ENCODE measurements around the gene CYP19A1.

- TF ChIP-seq POLR2A (IDR thresholded peaks at IDR 0.05; ENCODE audit: control extremely low read depth in 1 of 2, low read depth in 2 of 2, low read length in 2 of 2) (no peak), RNF2 (IDR thresholded peaks at IDR 0.05; ENCODE audit: borderline replicate concordance, low read depth, low read length, missing control alignments, poor library complexity, severe bottlenecking) (no peak)
Measured at GRCh38 chr15:51168700-51169099, 169.7 kb downstream of the CYP19A1 start.
